Neural cell (in vitro differentiated cells): Measurements from ENCODE around the gene ALDH1A1. TPM values are rescaled to one million over a fixed set of nuclear protein-coding genes. Genes with fewer than 3 reads are reported as not detected.

Source experiments
- H2AFZ ChIP-seq: fragments of 200-600, 300-800 bp; sonication (generic), shearing (Covaris generic); 2 replicates; pipeline ENCODE4 v1.6.0; 2014; ENCODE audit warnings: low read depth, mild to moderate bottlenecking, antibody characterized with exemption, low read length, moderate library complexity
- H3F3A ChIP-seq: fragments of 200-600 bp; shearing (Covaris generic); 2 replicates; pipeline ENCODE4 v1.6.1; 2016; ENCODE audit warnings: mild to moderate bottlenecking, moderate library complexity, mixed read lengths, antibody characterized with exemption, low read length; ENCODE audit not compliant: insufficient read depth, poor library complexity, severe bottlenecking
- H3K27ac ChIP-seq: fragments of 200-600, 300-800 bp; sonication (generic), shearing (Covaris generic); 2 replicates; pipeline ENCODE4 v1.5.1; 2014; ENCODE audit warnings: mild to moderate bottlenecking, low read length, moderate library complexity
- H3K27me3 ChIP-seq: fragments of 300-800, 200-600 bp; sonication (generic), shearing (Covaris generic); 2 replicates; pipeline ENCODE4 v1.6.0; 2014; ENCODE audit warnings: mild to moderate bottlenecking, low read depth, low read length, moderate library complexity; ENCODE audit not compliant: insufficient read depth
- H3K36me3 ChIP-seq: fragments of 300-800, 200-600 bp; sonication (generic), shearing (Covaris generic); 2 replicates; pipeline ENCODE4 v1.5.1; 2014; ENCODE audit warnings: mild to moderate bottlenecking, antibody characterized with exemption, low read length, moderate library complexity; ENCODE audit not compliant: insufficient read depth
- H3K4me2 ChIP-seq: fragments of 300-800, 200-600 bp; sonication (generic), shearing (Covaris generic); 2 replicates; pipeline ENCODE4 v1.6.0; 2014; ENCODE audit warnings: mild to moderate bottlenecking, low read length
- H3K4me3 ChIP-seq: fragments of 300-800, 200-600 bp; sonication (generic), shearing (Covaris generic); 2 replicates; pipeline ENCODE4 v1.5.1; 2014; ENCODE audit warnings: mild to moderate bottlenecking, low read length, moderate library complexity
- H3K79me2 ChIP-seq: fragments of 200-600 bp; shearing (Covaris generic); replicated peaks from 2 replicates; pipeline ENCODE4 v1.6.0; 2014; ENCODE audit warnings: mild to moderate bottlenecking, low read length, moderate library complexity; ENCODE audit not compliant: insufficient read depth
- H3K9ac ChIP-seq: fragments of 300-800, 200-600 bp; sonication (generic), shearing (Covaris generic); 2 replicates; pipeline ENCODE4 v1.6.1; 2016; ENCODE audit warnings: mild to moderate bottlenecking, low read length, mixed read lengths
- H3K9me2 ChIP-seq: fragments of 200-600 bp; shearing (Covaris generic); 2 replicates; pipeline ENCODE4 v1.6.1; 2016; ENCODE audit warnings: mild to moderate bottlenecking, low read length, mixed read lengths; ENCODE audit not compliant: insufficient read depth
- H3K9me3 ChIP-seq: fragments of 200-600, 300-800 bp; sonication (generic), shearing (Covaris generic); 2 replicates; pipeline ENCODE4 v1.6.1; 2016; ENCODE audit warnings: mild to moderate bottlenecking, mixed run types, low read length, moderate library complexity, mixed read lengths
- H4K20me1 ChIP-seq: fragments of 200-600 bp; shearing (Covaris generic); 2 replicates; pipeline ENCODE4 v1.6.1; 2016; ENCODE audit warnings: mild to moderate bottlenecking, mixed run types; ENCODE audit not compliant: insufficient read depth
- CTCF ChIP-seq: fragments of 450-650 bp; IDR thresholded peaks from 2 replicates; pipeline ENCODE4 v1.5.1; 2014; ENCODE audit warnings: antibody characterized with exemption, mild to moderate bottlenecking, moderate library complexity; ENCODE audit not compliant: poor library complexity, severe bottlenecking
- EP300 ChIP-seq: fragments of 450-650 bp; conservative IDR thresholded peaks from 2 replicates; pipeline ENCODE4 v1.6.1; 2014; ENCODE audit warnings: antibody characterized with exemption, mild to moderate bottlenecking, moderate library complexity; ENCODE audit not compliant: poor library complexity, severe bottlenecking
- EZH2 ChIP-seq: fragments of 200-600, 300-800 bp; shearing (Covaris generic), sonication (generic); IDR thresholded peaks from 2 replicates; pipeline ENCODE4 v1.6.1; 2014; ENCODE audit warnings: antibody characterized with exemption, low read length, borderline replicate concordance, mild to moderate bottlenecking; ENCODE audit not compliant: insufficient read depth, poor library complexity, severe bottlenecking
- MXI1 ChIP-seq: fragments of 450-650 bp; conservative IDR thresholded peaks from 2 replicates; pipeline ENCODE4 v1.6.1; 2014; ENCODE audit warnings: antibody characterized with exemption, mild to moderate bottlenecking; ENCODE audit not compliant: poor library complexity, severe bottlenecking
- POLR2AphosphoS5 ChIP-seq: IDR thresholded peaks from 2 replicates; pipeline ENCODE4 v1.6.1; 2012
- RAD21 ChIP-seq: fragments of 450-650 bp; conservative IDR thresholded peaks from 2 replicates; pipeline ENCODE4 v1.6.1; 2014; ENCODE audit warnings: antibody characterized with exemption, mild to moderate bottlenecking, moderate library complexity
- REST ChIP-seq: IDR thresholded peaks from 2 replicates; pipeline ENCODE4 v1.6.1; 2012; ENCODE audit warnings: borderline replicate concordance
- SMC3 ChIP-seq: fragments of 450-650 bp; conservative IDR thresholded peaks from 2 replicates; pipeline ENCODE4 v1.6.1; 2014; ENCODE audit warnings: antibody characterized with exemption, mild to moderate bottlenecking, moderate library complexity; ENCODE audit not compliant: poor library complexity
- TAF1 ChIP-seq: IDR thresholded peaks from 2 replicates; pipeline ENCODE4 v1.6.1; 2012; ENCODE audit warnings: low read depth
- polyA plus RNA-seq: library from polyadenylated mRNA; depleted of rRNA; stranded (reverse); fragments of >200 nt; gene quantifications from 2 replicates; pipeline ENCODE4 v1.2.3, GENCODE V29; 2014

The ALDH1A1 gene
- polyA plus RNA-seq, 1 donor from 2014 or later = not detected

- Histone ChIP-seq H3K4me3 (no peak overlapping the region), H3K36me3 (no peaks in the 10 kb centered on the region), H2AFZ (no peak overlapping the region), H3K79me2 (no peaks in the 10 kb centered on the region), H3K9ac (no peak overlapping the region), H3F3A (no peaks in the 10 kb centered on the region), H3K4me2 (no peak overlapping the region), H3K27ac (no peak overlapping the region), H4K20me1 (no peaks in the 10 kb centered on the region), H3K9me2 (no peaks in the 10 kb centered on the region), H3K27me3 (no peaks in the 10 kb centered on the region), H3K9me3 (no peaks in the 10 kb centered on the region)
- no peak for TF ChIP-seq EP300
- no peak for TF ChIP-seq CTCF
- TF ChIP-seq POLR2AphosphoS5 = no peak
- TF ChIP-seq TAF1 = no peak
- TF ChIP-seq RAD21 = no peak
- no peak for TF ChIP-seq MXI1
- TF ChIP-seq REST = no peak
- TF ChIP-seq SMC3 = no peak
- no peak for TF ChIP-seq EZH2
These were observed 6.5 kb downstream of the ALDH1A1 start for GRCh38 chr9:72946318-72946717.

- no peak overlapping the region for H3K4me3 ChIP-seq
- no peaks in the 10 kb centered on the region for H3F3A ChIP-seq
- H4K20me1 ChIP-seq = no peaks in the 10 kb centered on the region
- H3K27me3 ChIP-seq = no peaks in the 10 kb centered on the region
- no peaks in the 10 kb centered on the region for H3K9me2 ChIP-seq
- H3K27ac ChIP-seq = no peak overlapping the region
- no peaks in the 10 kb centered on the region for H3K9me3 ChIP-seq
- no peak overlapping the region for H3K9ac ChIP-seq
- TF ChIP-seq TAF1 (no peak), EP300 (no peak), CTCF (no peak), REST (no peak), EZH2 (no peak), SMC3 (no peak), RAD21 (no peak), POLR2AphosphoS5 (no peak), MXI1 (no peak)
- no peak overlapping the region for H2AFZ ChIP-seq
- no peak overlapping the region for H3K4me2 ChIP-seq
- no peaks in the 10 kb centered on the region for H3K36me3 ChIP-seq
- no peaks in the 10 kb centered on the region for H3K79me2 ChIP-seq
These were observed 7.5 kb downstream of the ALDH1A1 start for GRCh38 chr9:72945391-72945790.
